K562 (cell line): ENCODE data around the gene NOCT. TPM values are rescaled to one million over a fixed set of nuclear protein-coding genes. Genes with fewer than 3 reads are reported as not detected.

Experiments used
- ATAC-seq: fragments of 200-7000 bp; cut with Tn5 transposase; 3 replicates; pipeline ENCODE4 v1.9.1; 2020; ENCODE audit warnings: moderate library complexity
- BruUV-seq: library from RNA; stranded (reverse); fragments of 400-500 nt; replicated peaks from 2 replicates; lab custom pipeline; 2021; lab: Mats Ljungman, UMichigan
- CTCF ChIA-PET: fragments of 300-600 bp; formaldehyde crosslinking; extraction: SDS; loops from one replicate; lab custom pipeline; 2021; ENCODE audit warnings: low intra/inter-chr PET ratio; lab: Yijun Ruan, JAX
- POLR2A ChIA-PET: fragments of 300-600, 350-650 bp; sonication (Branson Sonifier 250); formaldehyde crosslinking; extraction: SDS; loops from one replicate; lab custom pipeline; 2021; ENCODE audit warnings: antibody characterized with exemption, inconsistent platforms; lab: Yijun Ruan, JAX
- DNase-seq, 4 experiments: peaks; one replicate each; pipeline versions ENCODE4 v3.0.0 to v3.0.0-alpha.2; 2011 to 2018; ENCODE audit warnings: low spot score in 3 of 4, mixed read lengths in 3 of 4; ENCODE audit errors: extremely low read depth in 1 of 4
- FAIRE-seq: peaks from 2 replicates; lab custom pipeline; 2011; peaks lifted over from hg19 to GRCh38; lab: Jason Lieb, UNC
- H2AFZ ChIP-seq: 2 replicates; pipeline ENCODE4 v1.6.0; 2011; ENCODE audit warnings: low read depth, low read length, control low read depth, inconsistent platforms
- H3K27ac ChIP-seq: fragments of 200-600 bp; 3 replicates; pipeline ENCODE4 v1.8.0; 2011; ENCODE audit warnings: low read depth, mild to moderate bottlenecking, control low read depth, inconsistent platforms, low read length, moderate library complexity, mixed read lengths; ENCODE audit errors: extremely low read depth
- H3K27me3 ChIP-seq, 2 experiments: fragments of 300-600 bp in 1 of 2; 2 replicates in 1 of 2; 3 replicates in 1 of 2; pipeline versions ENCODE4 v1.6.0 to v1.8.0; 2011; ENCODE audit warnings: inconsistent platforms in 2 of 2, low read length in 2 of 2, mild to moderate bottlenecking in 1 of 2, mixed read lengths in 1 of 2, moderate library complexity in 1 of 2; ENCODE audit not compliant: control insufficient read depth in 2 of 2, insufficient read depth in 2 of 2
- H3K36me3 ChIP-seq: fragments of 300-600 bp; 3 replicates; pipeline ENCODE4 v1.8.0; 2011; ENCODE audit warnings: mild to moderate bottlenecking, low read length, inconsistent platforms; ENCODE audit not compliant: control insufficient read depth, insufficient read depth
- H3K4me1 ChIP-seq, 2 experiments: fragments of 200-600 bp in 1 of 2; replicated peaks in 1 of 2; 2 replicates in 1 of 2; 3 replicates in 1 of 2; pipeline versions ENCODE4 v1.5.1 to v1.8.0; 2011; ENCODE audit warnings: inconsistent platforms in 2 of 2, low read length in 2 of 2, mild to moderate bottlenecking in 1 of 2, mixed read lengths in 1 of 2, moderate library complexity in 1 of 2; ENCODE audit not compliant: control insufficient read depth in 2 of 2, insufficient read depth in 2 of 2
- H3K4me2 ChIP-seq: 2 replicates; pipeline ENCODE4 v1.6.1; 2011; ENCODE audit warnings: low read length, control low read depth, inconsistent platforms, mixed read lengths; ENCODE audit not compliant: insufficient read depth
- H3K4me3 ChIP-seq: fragments of 200-600 bp; sonication (generic), shearing (Covaris generic); 2 replicates; pipeline ENCODE4 v1.5.1; 2016; ENCODE audit warnings: control low read depth, inconsistent platforms
- H3K79me2 ChIP-seq: fragments of 200-600 bp; 3 replicates; pipeline ENCODE4 v1.8.0; 2011; ENCODE audit warnings: low read length, inconsistent platforms; ENCODE audit not compliant: control insufficient read depth, insufficient read depth
- H3K9ac ChIP-seq, 2 experiments: 2 replicates each; pipeline versions ENCODE4 v1.6.0 to v1.6.1; 2011; ENCODE audit warnings: low read depth in 2 of 2, low read length in 2 of 2, control low read depth in 1 of 2, inconsistent platforms in 1 of 2, mild to moderate bottlenecking in 1 of 2, mixed read lengths in 1 of 2; ENCODE audit not compliant: insufficient read depth in 1 of 2
- H3K9me1 ChIP-seq: one replicate; pipeline ENCODE4 v1.6.0; 2011; ENCODE audit warnings: inconsistent platforms, mild to moderate bottlenecking, low read length, moderate library complexity; ENCODE audit not compliant: control insufficient read depth, insufficient read depth
- H3K9me3 ChIP-seq: replicated peaks from 2 replicates; pipeline ENCODE4 v1.5.1; 2011; ENCODE audit warnings: low read depth, low read length, inconsistent platforms; ENCODE audit not compliant: control insufficient read depth, insufficient read depth
- H4K20me1 ChIP-seq: replicated peaks from 2 replicates; pipeline ENCODE4 v1.6.1; 2011; ENCODE audit warnings: low read length, inconsistent platforms, mixed read lengths; ENCODE audit not compliant: control insufficient read depth, insufficient read depth
- C11orf30 ChIP-seq: fragments of 450-650 bp; IDR thresholded peaks from 2 replicates; pipeline ENCODE4 v1.6.1; 2016; ENCODE audit warnings: low read depth, mild to moderate bottlenecking
- MCM5 ChIP-seq: fragments of 450-650 bp; IDR thresholded peaks from 2 replicates; pipeline ENCODE4 v1.6.1; 2016; ENCODE audit warnings: low read depth
- POLR3G ChIP-seq: IDR thresholded peaks from 2 replicates; pipeline ENCODE4 v1.6.1; 2011; ENCODE audit not compliant: insufficient read length, insufficient replicate concordance; ENCODE audit errors: extremely low read depth
- PPARD ChIP-seq: fragments of 250-450 bp; sonication (Bioruptor Pico); IDR thresholded peaks from 2 replicates; pipeline ENCODE4 v1.8.0; 2022; ENCODE audit warnings: inconsistent platforms, mild to moderate bottlenecking, moderate library complexity
- RHOXF2B ChIP-seq: fragments of 250-450 bp; sonication (Bioruptor Pico); conservative IDR thresholded peaks from 2 replicates; pipeline ENCODE4 v1.5.1; 2021
- SIN3A ChIP-seq, 2 experiments: fragments of 150-350 bp in 1 of 2; IDR thresholded peaks; 2 replicates each; pipeline ENCODE4 v1.6.1; 2011 to 2016; ENCODE audit warnings: borderline replicate concordance in 2 of 2, low read depth in 2 of 2, low read length in 2 of 2, mild to moderate bottlenecking in 2 of 2, moderate library complexity in 2 of 2; ENCODE audit not compliant: control insufficient read depth in 1 of 2
- WGBS: fragments of 100-300 bp; shearing (Covaris generic); methylation state at CpG from one replicate; pipeline ENCODE4 v1.1.6; 2016; ENCODE audit warnings: low coverage, mixed read lengths; ENCODE audit not compliant: insufficient coverage; ENCODE audit errors: missing lambda C conversion rate; 5-methylcytosine and 5-hydroxymethylcytosine counted together
- in situ Hi-C: fragments of 300-500 bp; cut with MboI; formaldehyde crosslinking; loops from 4 replicates; pipeline ENCODE4 v1.15.0; 2018; ENCODE audit warnings: inconsistent platforms, mixed read lengths
- intact Hi-C: fragments of 100-400 bp; cut with micrococcal nuclease; formaldehyde crosslinking; loops from 2 replicates; pipeline ENCODE4 v1.14.2; 2022
- polyA plus RNA-seq, 8 experiments: library from polyadenylated mRNA; depleted of rRNA in 4 of 8; stranded (reverse) in 5 of 8; unstranded in 3 of 8; fragments of >200 nt; fragmentation: Nextera tagmentation in 2 of 8; fragmentation: Illumina TruSeq in 1 of 8; extraction: Ambion mirVana in 2 of 8; extraction: Trizol in 1 of 8; gene quantifications; 2 replicates each; pipeline versions ENCODE4 v1.2.1 to v1.2.3, GENCODE V29; 2011 to 2014; ENCODE audit warnings: inconsistent platforms in 1 of 8, missing spikeins in 1 of 8
- total RNA-seq, 7 experiments: library from RNA; depleted of rRNA in 6 of 7; stranded (reverse); fragments of >200 nt in 6 of 7; fragmentation: Illumina TruSeq in 2 of 7; extraction: Trizol in 2 of 7; gene quantifications; 2 replicates each; pipeline versions ENCODE4 v1.2.1 to v1.2.3, GENCODE V29; 2011 to 2021; ENCODE audit warnings: low replicate concordance in 1 of 7
- TF ChIP-seq, protein P1 (sequence below): sonication (generic); formaldehyde crosslinking; IDR thresholded peaks from 2 replicates; pipeline ENCODE4 v1.8.0; 2023; ENCODE audit warnings: mild to moderate bottlenecking, missing genetic modification reagents
- TF ChIP-seq, protein P2 (sequence below), 2 experiments: fragments of 250-450 bp in 1 of 2; fragments of 450-650 bp in 1 of 2; sonication (Bioruptor Pico) in 1 of 2; IDR thresholded peaks; 2 replicates each; pipeline versions ENCODE4 v1.6.1 to v1.8.0; 2016 to 2021; ENCODE audit warnings: mild to moderate bottlenecking in 2 of 2, moderate library complexity in 2 of 2, missing compliant biosample characterization in 1 of 2, missing genetic modification characterization in 1 of 2
- TF ChIP-seq, protein P3 (sequence below), 3 experiments: fragments of 200-800 bp in 1 of 3; fragments of 250-450 bp in 1 of 3; fragments of 450-650 bp in 1 of 3; sonication (Bioruptor Pico) in 1 of 3; sonication (Bioruptor generic) in 1 of 3; formaldehyde crosslinking in 1 of 3; IDR thresholded peaks; 2 replicates each; pipeline versions ENCODE4 v1.6.1 to v1.8.0; 2016 to 2022; ENCODE audit warnings: mild to moderate bottlenecking in 2 of 3, missing genetic modification characterization in 2 of 3, missing compliant biosample characterization in 1 of 3, moderate library complexity in 1 of 3
- TF ChIP-seq, protein P4 (sequence below): fragments of 200-800 bp; sonication (Bioruptor generic); IDR thresholded peaks from 2 replicates; pipeline ENCODE4 v1.6.1; 2017; ENCODE audit warnings: missing genetic modification characterization, missing compliant biosample characterization

The NOCT gene
- total and polyA plus RNA-seq, 9 of the 15 experiments (the other 6 are each of a cell fraction or from before 2014, with no cell fraction given), result 1.3 to 20.2 (median 11.1) TPM

DNA sequence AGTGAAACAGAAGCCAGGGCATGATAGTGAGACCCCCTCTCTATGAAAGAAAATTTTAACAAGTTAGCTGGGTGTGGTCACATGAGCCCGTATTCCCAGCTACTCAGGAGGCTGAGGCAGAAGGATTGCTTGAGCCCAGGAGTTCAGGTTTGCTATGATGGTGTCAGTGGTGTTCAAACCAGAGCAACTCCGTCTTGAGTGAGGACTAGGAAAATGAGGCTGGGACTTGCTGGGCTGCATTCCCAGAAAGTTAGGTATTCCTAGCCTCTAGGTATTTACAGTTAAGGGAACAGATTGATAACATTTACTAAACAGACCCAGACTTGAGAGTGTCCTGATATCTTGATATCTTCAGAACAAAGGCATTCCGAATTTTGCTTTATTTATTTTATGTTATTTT is 37.0 kb upstream of the NOCT start:
- WGBS, result 2% methylated on average over 3 of the region's 3 CpGs
- FAIRE-seq, result no peak

More for the DNA sequence above, 37.0 kb upstream of the NOCT start:
- in situ Hi-C loops, result no loop called here
- Histone ChIP-seq H3K4me2 (no peak overlapping the region), H3K4me3 (no peak overlapping the region), H3K27ac (no peak overlapping the region), H2AFZ (no peak overlapping the region), H3K9me3 (no peaks in the 10 kb centered on the region), H3K79me2 (no peaks in the 10 kb centered on the region), H4K20me1 (no peaks in the 10 kb centered on the region), H3K36me3 (no peaks in the 10 kb centered on the region), H3K9ac (no peak overlapping the region), H3K27me3 (no peaks in the 10 kb centered on the region), H3K4me1 (0 out of 5 replicates have a peak, but pooled peaks cover 0 to under 1% of the 10 kb centered on the region in 2 experiments), H3K9me1 (no peaks in the 10 kb centered on the region)
- CTCF ChIA-PET, result no interaction called here
- no peak for ATAC-seq
- no peak for DNase-seq
- intact Hi-C loops, result no loop called here
- no TSS peak for BruUV-seq
- POLR2A ChIA-PET, result no interaction called here
- TF ChIP-seq C11orf30, result no peak
- no peak for TF ChIP-seq SIN3A (IDR thresholded peaks at IDR 0.05; ENCODE audit: borderline replicate concordance in 2 of 2, control insufficient read depth in 1 of 2, low read depth in 2 of 2, low read length in 2 of 2)
- no peak for TF ChIP-seq PPARD
- TF ChIP-seq, protein P1, sequence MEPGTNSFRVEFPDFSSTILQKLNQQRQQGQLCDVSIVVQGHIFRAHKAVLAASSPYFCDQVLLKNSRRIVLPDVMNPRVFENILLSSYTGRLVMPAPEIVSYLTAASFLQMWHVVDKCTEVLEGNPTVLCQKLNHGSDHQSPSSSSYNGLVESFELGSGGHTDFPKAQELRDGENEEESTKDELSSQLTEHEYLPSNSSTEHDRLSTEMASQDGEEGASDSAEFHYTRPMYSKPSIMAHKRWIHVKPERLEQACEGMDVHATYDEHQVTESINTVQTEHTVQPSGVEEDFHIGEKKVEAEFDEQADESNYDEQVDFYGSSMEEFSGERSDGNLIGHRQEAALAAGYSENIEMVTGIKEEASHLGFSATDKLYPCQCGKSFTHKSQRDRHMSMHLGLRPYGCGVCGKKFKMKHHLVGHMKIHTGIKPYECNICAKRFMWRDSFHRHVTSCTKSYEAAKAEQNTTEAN (CRISPR knock-in tag), result no peak
- TF ChIP-seq, protein P2, sequence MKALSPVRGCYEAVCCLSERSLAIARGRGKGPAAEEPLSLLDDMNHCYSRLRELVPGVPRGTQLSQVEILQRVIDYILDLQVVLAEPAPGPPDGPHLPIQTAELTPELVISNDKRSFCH (CRISPR knock-in tag; IDR thresholded peaks at IDR 0.05), result no peak
- TF ChIP-seq, protein P2 (tag; IDR thresholded peaks at IDR 0.05), result no peak
- TF ChIP-seq, protein P3, sequence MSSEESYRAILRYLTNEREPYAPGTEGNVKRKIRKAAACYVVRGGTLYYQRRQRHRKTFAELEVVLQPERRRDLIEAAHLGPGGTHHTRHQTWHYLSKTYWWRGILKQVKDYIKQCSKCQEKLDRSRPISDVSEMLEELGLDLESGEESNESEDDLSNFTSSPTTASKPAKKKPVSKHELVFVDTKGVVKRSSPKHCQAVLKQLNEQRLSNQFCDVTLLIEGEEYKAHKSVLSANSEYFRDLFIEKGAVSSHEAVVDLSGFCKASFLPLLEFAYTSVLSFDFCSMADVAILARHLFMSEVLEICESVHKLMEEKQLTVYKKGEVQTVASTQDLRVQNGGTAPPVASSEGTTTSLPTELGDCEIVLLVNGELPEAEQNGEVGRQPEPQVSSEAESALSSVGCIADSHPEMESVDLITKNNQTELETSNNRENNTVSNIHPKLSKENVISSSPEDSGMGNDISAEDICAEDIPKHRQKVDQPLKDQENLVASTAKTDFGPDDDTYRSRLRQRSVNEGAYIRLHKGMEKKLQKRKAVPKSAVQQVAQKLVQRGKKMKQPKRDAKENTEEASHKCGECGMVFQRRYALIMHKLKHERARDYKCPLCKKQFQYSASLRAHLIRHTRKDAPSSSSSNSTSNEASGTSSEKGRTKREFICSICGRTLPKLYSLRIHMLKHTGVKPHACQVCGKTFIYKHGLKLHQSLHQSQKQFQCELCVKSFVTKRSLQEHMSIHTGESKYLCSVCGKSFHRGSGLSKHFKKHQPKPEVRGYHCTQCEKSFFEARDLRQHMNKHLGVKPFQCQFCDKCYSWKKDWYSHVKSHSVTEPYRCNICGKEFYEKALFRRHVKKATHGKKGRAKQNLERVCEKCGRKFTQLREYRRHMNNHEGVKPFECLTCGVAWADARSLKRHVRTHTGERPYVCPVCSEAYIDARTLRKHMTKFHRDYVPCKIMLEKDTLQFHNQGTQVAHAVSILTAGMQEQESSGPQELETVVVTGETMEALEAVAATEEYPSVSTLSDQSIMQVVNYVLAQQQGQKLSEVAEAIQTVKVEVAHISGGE (CRISPR knock-in tag; IDR thresholded peaks at IDR 0.05), result no peak
- TF ChIP-seq MCM5, result no peak
- no peak for TF ChIP-seq RHOXF2B
- no peak for TF ChIP-seq POLR3G
- TF ChIP-seq, protein P4, sequence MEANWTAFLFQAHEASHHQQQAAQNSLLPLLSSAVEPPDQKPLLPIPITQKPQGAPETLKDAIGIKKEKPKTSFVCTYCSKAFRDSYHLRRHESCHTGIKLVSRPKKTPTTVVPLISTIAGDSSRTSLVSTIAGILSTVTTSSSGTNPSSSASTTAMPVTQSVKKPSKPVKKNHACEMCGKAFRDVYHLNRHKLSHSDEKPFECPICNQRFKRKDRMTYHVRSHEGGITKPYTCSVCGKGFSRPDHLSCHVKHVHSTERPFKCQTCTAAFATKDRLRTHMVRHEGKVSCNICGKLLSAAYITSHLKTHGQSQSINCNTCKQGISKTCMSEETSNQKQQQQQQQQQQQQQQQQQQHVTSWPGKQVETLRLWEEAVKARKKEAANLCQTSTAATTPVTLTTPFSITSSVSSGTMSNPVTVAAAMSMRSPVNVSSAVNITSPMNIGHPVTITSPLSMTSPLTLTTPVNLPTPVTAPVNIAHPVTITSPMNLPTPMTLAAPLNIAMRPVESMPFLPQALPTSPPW (CRISPR knock-in tag), result no peak
